LHCN-M2 (cell line): Measurements from ENCODE around the gene ALMS1. TPM values are rescaled to one million over a fixed set of nuclear protein-coding genes. Genes with fewer than 3 reads are reported as not detected.
"Not testable (repeated sequence)": the region's sequence is repeated elsewhere in the genome, so short reads cannot be mapped to it uniquely, and the experiment has no call there.

Experiments
- DNase-seq: peaks from one replicate; pipeline ENCODE4 v3.0.0-alpha.2; 2012; ENCODE audit warnings: low read depth
- polyA plus RNA-seq: library from polyadenylated mRNA; unstranded; fragments of >200 nt; gene quantifications from one replicate; pipeline ENCODE4 v1.2.1, GENCODE V29; 2012; ENCODE audit warnings: missing spikeins
- total RNA-seq: library from RNA; depleted of rRNA; stranded (reverse); fragments of >200 nt; gene quantifications from 2 replicates; pipeline ENCODE4 v1.2.3, GENCODE V29; 2014; rRNA removed

The ALMS1 gene
- total RNA-seq, result 16.1 and 19.7 TPM in 2 replicates
- 4.9 TPM for polyA plus RNA-seq

GRCh38 chr2:73385504-73386341 lies at the start of gene ALMS1:
TSS of gene ALMS1 (plus strand) at chr2:73385836. CDS start at chr2:73385869, 33 bp downstream.
- DNase-seq, result peak; percentile 82

- no peak for DNase-seq
These were observed 47.8 kb upstream of the ALMS1 start for GRCh38 chr2:73337828-73338227.

GRCh38 chr2:73339201-73339600 lies 46.4 kb upstream of the ALMS1 start:
- no peak for DNase-seq

GRCh38 chr2:73341039-73341438 lies 44.6 kb upstream of the ALMS1 start:
- no peak for DNase-seq

GRCh38 chr2:73343992-73344391 lies 41.6 kb upstream of the ALMS1 start:
- no peak for DNase-seq

- DNase-seq, result not testable (repeated sequence)
These were observed 40.9 kb upstream of the ALMS1 start for GRCh38 chr2:73344747-73345146.

GRCh38 chr2:73350035-73350691 lies 35.5 kb upstream of the ALMS1 start:
- no peak for DNase-seq

- DNase-seq, result no peak
These were observed 29.5 kb upstream of the ALMS1 start for GRCh38 chr2:73356097-73356496.

- DNase-seq, result no peak
These were observed 25.5 kb upstream of the ALMS1 start for GRCh38 chr2:73359915-73360697.

- no peak for DNase-seq
These were observed 19.6 kb upstream of the ALMS1 start for GRCh38 chr2:73366060-73366459.

GRCh38 chr2:73368781-73369180 lies 16.9 kb upstream of the ALMS1 start:
- DNase-seq, result no peak

GRCh38 chr2:73370348-73370747 lies 15.3 kb upstream of the ALMS1 start:
- no peak for DNase-seq

- no peak for DNase-seq
These were observed 12.3 kb upstream of the ALMS1 start for GRCh38 chr2:73373344-73373743.

- DNase-seq, result no peak
These were observed 11.4 kb upstream of the ALMS1 start for GRCh38 chr2:73374269-73374668.

GRCh38 chr2:73376681-73377080 lies 9.0 kb upstream of the ALMS1 start:
- DNase-seq, result no peak

- no peak for DNase-seq
These were observed 2.6 kb upstream of the ALMS1 start for GRCh38 chr2:73383036-73383435.

- no peak for DNase-seq
These were observed 523 bp upstream of the ALMS1 start for GRCh38 chr2:73385123-73385503.

GRCh38 chr2:73386342-73386868 lies 769 bp downstream of the ALMS1 start:
- DNase-seq, result no peak

GRCh38 chr2:73386894-73387636 lies 1.4 kb downstream of the ALMS1 start:
- DNase-seq, result no peak

GRCh38 chr2:73402386-73403103 lies 16.9 kb downstream of the ALMS1 start:
- no peak for DNase-seq

GRCh38 chr2:73403237-73403636 lies 17.6 kb downstream of the ALMS1 start:
- DNase-seq, result no peak
